SH-SY5Y (cell line): ENCODE results near the gene NEDD4L.

Source experiments
- GATA2 ChIP-seq: IDR thresholded peaks from 2 replicates; pipeline ENCODE4 v1.6.1; 2011; ENCODE audit warnings: mild to moderate bottlenecking, low read depth, low read length
- GATA3 ChIP-seq: IDR thresholded peaks from 2 replicates; pipeline ENCODE4 v1.6.1; 2011; ENCODE audit warnings: low read depth, mild to moderate bottlenecking, low read length, moderate library complexity

- TF ChIP-seq GATA2 (no peak), GATA3 (no peak)
These were observed 178.6 kb downstream of the NEDD4L start for GRCh38 chr18:58222432-58223125.
